ENCODE data around the gene PGBD1.
"Not testable (repeated sequence)": the region's sequence is repeated elsewhere in the genome, so short reads cannot be mapped to it uniquely, and the experiment has no call there.

Gene PGBD1

GRCh38 chr6:28311139-28311823, 29.9 kb downstream of the PGBD1 start:
- H3K4me1 ChIP-seq (ENCODE audit: low read length): no peaks in the 10 kb centered on the region
- H3K79me2 ChIP-seq (ENCODE audit: low read length): no peaks in the 10 kb centered on the region
- no peaks in the 10 kb centered on the region for H3K9me3 ChIP-seq (ENCODE audit: insufficient read depth, low read length)
- no peak overlapping the region for H2AFZ ChIP-seq (ENCODE audit: low read depth, low read length)
- H3K4me2 ChIP-seq (ENCODE audit: low read length): no peak overlapping the region
- no peaks in the 10 kb centered on the region for H3K27me3 ChIP-seq (ENCODE audit: low read depth, low read length)
- no peak overlapping the region for H3K9ac ChIP-seq (ENCODE audit: low read length)
- no peaks in the 10 kb centered on the region for H3K36me3 ChIP-seq (replicated peaks; ENCODE audit: low read depth, low read length)
- no peaks in the 10 kb centered on the region for H4K20me1 ChIP-seq (ENCODE audit: insufficient read depth, low read length)
- no peak overlapping the region for H3K27ac ChIP-seq (ENCODE audit: low read length)
- TF ChIP-seq CTCF (IDR thresholded peaks at IDR 0.05; ENCODE audit: low read depth, low read length): no peak
- TF ChIP-seq EZH2phosphoT487 (IDR thresholded peaks at IDR 0.05; ENCODE audit: low read depth): no peak
- H3K4me3 ChIP-seq (ENCODE audit: low read length): no peak overlapping the region

GRCh38 chr6:28312939-28313338, 31.6 kb downstream of the PGBD1 start:
- H3K36me3 ChIP-seq (replicated peaks; ENCODE audit: low read depth, low read length): no peaks in the 10 kb centered on the region
- no peaks in the 10 kb centered on the region for H3K79me2 ChIP-seq (ENCODE audit: low read length)
- no peaks in the 10 kb centered on the region for H3K9me3 ChIP-seq (ENCODE audit: insufficient read depth, low read length)
- TF ChIP-seq CTCF (IDR thresholded peaks at IDR 0.05; ENCODE audit: low read depth, low read length) (no peak), EZH2phosphoT487 (IDR thresholded peaks at IDR 0.05; ENCODE audit: low read depth) (no peak)
- no peaks in the 10 kb centered on the region for H3K27me3 ChIP-seq (ENCODE audit: low read depth, low read length)
- H3K27ac ChIP-seq (ENCODE audit: low read length): no peak overlapping the region
- H3K4me1 ChIP-seq (ENCODE audit: low read length): no peaks in the 10 kb centered on the region
- no peak overlapping the region for H3K9ac ChIP-seq (ENCODE audit: low read length)
- H3K4me3 ChIP-seq (ENCODE audit: low read length): no peak overlapping the region
- H4K20me1 ChIP-seq (ENCODE audit: insufficient read depth, low read length): no peaks in the 10 kb centered on the region
- no peak overlapping the region for H3K4me2 ChIP-seq (ENCODE audit: low read length)
- H2AFZ ChIP-seq (ENCODE audit: low read depth, low read length): no peak overlapping the region

DNA sequence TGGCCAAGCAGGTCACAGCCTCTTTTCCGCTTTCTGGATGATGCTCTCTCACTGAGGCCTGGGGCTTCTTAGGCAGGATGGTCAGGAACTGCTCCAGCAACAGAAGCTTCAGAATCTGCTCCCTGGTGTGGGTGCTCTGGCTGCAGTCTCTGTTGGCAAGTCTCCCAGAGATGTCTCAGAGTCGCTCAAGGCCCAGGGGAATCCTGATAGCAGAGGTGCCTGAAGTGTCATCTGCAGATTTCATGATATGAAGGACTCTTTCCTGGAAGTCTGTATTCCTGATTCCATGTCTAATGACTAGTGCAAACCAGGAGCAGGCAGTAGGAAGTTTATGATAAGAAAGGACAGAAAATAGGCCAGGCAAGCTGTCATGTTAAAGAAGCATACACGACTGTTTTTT, 34.3 kb downstream of the PGBD1 start:
- H3K4me2 ChIP-seq (ENCODE audit: low read length): no peak overlapping the region
- no peaks in the 10 kb centered on the region for H3K79me2 ChIP-seq (ENCODE audit: low read length)
- H3K27me3 ChIP-seq (ENCODE audit: low read depth, low read length): no peaks in the 10 kb centered on the region
- H3K9ac ChIP-seq (ENCODE audit: low read length): no peak overlapping the region
- H3K4me1 ChIP-seq (ENCODE audit: low read length): no peaks in the 10 kb centered on the region
- H4K20me1 ChIP-seq (ENCODE audit: insufficient read depth, low read length): no peaks in the 10 kb centered on the region
- H3K4me3 ChIP-seq (ENCODE audit: low read length): no peak overlapping the region
- no peaks in the 10 kb centered on the region for H3K36me3 ChIP-seq (replicated peaks; ENCODE audit: low read depth, low read length)
- no peak overlapping the region for H2AFZ ChIP-seq (ENCODE audit: low read depth, low read length)
- H3K27ac ChIP-seq (ENCODE audit: low read length): no peak overlapping the region
- TF ChIP-seq EZH2phosphoT487 (IDR thresholded peaks at IDR 0.05; ENCODE audit: low read depth): no peak
- H3K9me3 ChIP-seq (ENCODE audit: insufficient read depth, low read length): no peaks in the 10 kb centered on the region

DNA sequence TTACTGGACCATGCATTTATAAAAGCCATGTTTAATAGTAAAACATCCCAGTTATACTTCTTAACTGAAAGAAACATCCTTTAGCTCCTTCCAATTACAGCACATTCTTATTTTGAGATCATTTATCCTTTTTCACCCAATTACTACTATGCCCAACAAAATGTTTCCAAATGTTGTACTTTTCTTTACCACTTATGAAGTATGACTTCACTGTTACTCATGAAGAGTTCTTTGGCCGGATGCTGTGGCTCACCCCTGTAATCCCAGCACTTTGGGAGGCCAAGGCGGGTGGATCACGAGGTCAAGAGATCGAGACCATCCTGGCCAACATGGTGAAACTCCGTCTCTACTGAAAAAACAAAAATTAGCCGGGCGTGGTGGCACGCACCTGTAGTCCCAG, 36.5 kb downstream of the PGBD1 start:
- H3K9me3 ChIP-seq (ENCODE audit: insufficient read depth, low read length); H3K79me2 ChIP-seq (ENCODE audit: low read length); H3K4me1 ChIP-seq (ENCODE audit: low read length); H3K27ac ChIP-seq (ENCODE audit: low read length); H3K9ac ChIP-seq (ENCODE audit: low read length); H3K27me3 ChIP-seq (ENCODE audit: low read depth, low read length); H3K4me3 ChIP-seq (ENCODE audit: low read length); H2AFZ ChIP-seq (ENCODE audit: low read depth, low read length); H3K36me3 ChIP-seq (replicated peaks; ENCODE audit: low read depth, low read length); H3K4me2 ChIP-seq (ENCODE audit: low read length); H4K20me1 ChIP-seq (ENCODE audit: insufficient read depth, low read length): not testable (repeated sequence)

GRCh38 chr6:28322661-28323060, 41.3 kb downstream of the PGBD1 start:
- Histone ChIP-seq H3K4me1 (ENCODE audit: low read length) (no peaks in the 10 kb centered on the region), H3K9ac (ENCODE audit: low read length) (no peak overlapping the region), H3K27me3 (ENCODE audit: low read depth, low read length) (no peaks in the 10 kb centered on the region), H4K20me1 (ENCODE audit: insufficient read depth, low read length) (no peaks in the 10 kb centered on the region), H3K4me3 (ENCODE audit: low read length) (no peak overlapping the region), H3K79me2 (ENCODE audit: low read length) (no peaks in the 10 kb centered on the region), H3K36me3 (replicated peaks; ENCODE audit: low read depth, low read length) (peaks cover 6% of the 10 kb centered on the region), H3K9me3 (ENCODE audit: insufficient read depth, low read length) (no peaks in the 10 kb centered on the region), H2AFZ (ENCODE audit: low read depth, low read length) (no peak overlapping the region), H3K4me2 (ENCODE audit: low read length) (no peak overlapping the region), H3K27ac (ENCODE audit: low read length) (no peak overlapping the region)
- no peak for TF ChIP-seq CTCF (IDR thresholded peaks at IDR 0.05; ENCODE audit: low read depth, low read length)
- no peak for TF ChIP-seq EZH2phosphoT487 (IDR thresholded peaks at IDR 0.05; ENCODE audit: low read depth)
